ENCODE measurements around the gene MTA3.

Gene MTA3

DNA sequence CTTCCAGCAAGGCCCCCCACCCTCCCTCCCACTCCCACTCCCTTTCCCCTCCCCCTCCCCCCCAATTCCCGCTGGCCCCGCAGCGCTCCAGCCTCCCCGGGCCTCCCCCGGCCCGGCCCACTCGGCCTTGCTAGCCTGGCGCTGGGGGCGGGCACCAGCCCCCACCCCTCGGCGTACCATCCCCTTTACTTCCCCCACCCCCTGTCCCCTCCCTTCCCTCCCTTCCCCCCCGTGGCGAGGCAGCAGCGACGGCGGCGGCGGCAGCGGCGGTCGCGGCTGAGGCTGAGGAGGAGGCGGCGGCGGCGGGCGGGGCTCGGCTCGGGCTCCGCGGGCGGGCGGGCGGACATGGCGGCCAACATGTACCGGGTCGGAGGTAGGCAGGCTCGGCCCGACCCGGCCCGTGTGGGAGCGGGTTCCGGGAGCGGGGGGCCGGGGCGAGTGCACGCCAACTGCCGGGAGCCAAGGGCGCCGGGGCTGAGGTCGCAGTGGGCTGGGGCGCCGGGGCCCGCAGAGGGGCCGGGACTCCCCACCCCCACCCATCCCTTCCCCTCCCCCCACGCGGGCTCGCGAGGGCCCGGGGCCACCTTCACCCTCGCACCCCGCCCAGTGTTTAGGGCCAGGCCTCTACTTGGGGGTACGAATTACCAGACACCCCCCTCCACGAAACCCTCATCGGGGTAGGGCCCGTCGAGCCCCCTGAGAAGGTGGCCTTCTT lies at the start of gene MTA3:
Gene MTA3 (plus strand): TSS at position 232 of the 715 bp plus-strand sequence. CDS start 114 bp downstream, at position 346.
- peaks cover 0 to 25% (median 13%) of the 10 kb centered on the region in 4 donors for H3K4me1 ChIP-seq
- H3K4me3 ChIP-seq, result peak within 1 kb of the TSS; percentile 74 to 76
- DNase-seq, result peak; percentile 47 to 82
- no peaks in the 10 kb centered on the region for H3K9me3 ChIP-seq
- intact Hi-C loops (cut with DNase I; ENCODE audit: low total_unique reads), result no loop called here
- H3K36me3 ChIP-seq, result peaks cover 0 to 9% (median 0%) of the 10 kb centered on the region in 3 donors
- no peaks in the 10 kb centered on the region for H3K27me3 ChIP-seq
- H3K27ac ChIP-seq, result peak within 1 kb of the TSS; percentile 82 to 90
- TF ChIP-seq, protein P1, sequence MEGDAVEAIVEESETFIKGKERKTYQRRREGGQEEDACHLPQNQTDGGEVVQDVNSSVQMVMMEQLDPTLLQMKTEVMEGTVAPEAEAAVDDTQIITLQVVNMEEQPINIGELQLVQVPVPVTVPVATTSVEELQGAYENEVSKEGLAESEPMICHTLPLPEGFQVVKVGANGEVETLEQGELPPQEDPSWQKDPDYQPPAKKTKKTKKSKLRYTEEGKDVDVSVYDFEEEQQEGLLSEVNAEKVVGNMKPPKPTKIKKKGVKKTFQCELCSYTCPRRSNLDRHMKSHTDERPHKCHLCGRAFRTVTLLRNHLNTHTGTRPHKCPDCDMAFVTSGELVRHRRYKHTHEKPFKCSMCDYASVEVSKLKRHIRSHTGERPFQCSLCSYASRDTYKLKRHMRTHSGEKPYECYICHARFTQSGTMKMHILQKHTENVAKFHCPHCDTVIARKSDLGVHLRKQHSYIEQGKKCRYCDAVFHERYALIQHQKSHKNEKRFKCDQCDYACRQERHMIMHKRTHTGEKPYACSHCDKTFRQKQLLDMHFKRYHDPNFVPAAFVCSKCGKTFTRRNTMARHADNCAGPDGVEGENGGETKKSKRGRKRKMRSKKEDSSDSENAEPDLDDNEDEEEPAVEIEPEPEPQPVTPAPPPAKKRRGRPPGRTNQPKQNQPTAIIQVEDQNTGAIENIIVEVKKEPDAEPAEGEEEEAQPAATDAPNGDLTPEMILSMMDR (IDR thresholded peaks at IDR 0.05), result no peak

DNA sequence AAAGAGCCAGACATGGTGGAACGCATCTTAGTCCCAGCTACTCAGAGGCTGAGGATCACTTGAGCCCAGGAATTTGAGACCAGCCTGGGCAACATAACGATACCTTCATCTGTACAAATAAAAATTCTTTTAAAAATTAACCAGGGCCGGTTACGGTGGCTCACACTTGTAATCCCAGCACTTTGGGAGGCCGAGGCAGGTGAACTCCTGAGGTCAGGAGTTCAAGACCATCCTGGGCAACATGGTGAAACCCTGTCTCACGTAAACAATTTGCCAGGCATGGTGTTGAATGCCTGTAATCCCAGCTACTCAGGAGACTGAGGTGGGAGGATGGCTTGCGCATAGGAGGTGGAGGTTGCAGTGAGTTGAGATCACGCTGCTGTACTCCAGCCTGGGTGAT lies 48.8 kb upstream of the MTA3 start:
- Histone ChIP-seq H3K4me1 (no peaks in the 10 kb centered on the region), H3K9me3 (no peaks in the 10 kb centered on the region), H3K36me3 (no peaks in the 10 kb centered on the region), H3K4me3 (no peak overlapping the region), H3K27ac (no peak overlapping the region), H3K27me3 (no peaks in the 10 kb centered on the region)
- no peak for DNase-seq
- intact Hi-C loops (cut with DNase I; ENCODE audit: low total_unique reads), result no loop called here
- TF ChIP-seq, protein P1 (IDR thresholded peaks at IDR 0.05), result no peak

DNA sequence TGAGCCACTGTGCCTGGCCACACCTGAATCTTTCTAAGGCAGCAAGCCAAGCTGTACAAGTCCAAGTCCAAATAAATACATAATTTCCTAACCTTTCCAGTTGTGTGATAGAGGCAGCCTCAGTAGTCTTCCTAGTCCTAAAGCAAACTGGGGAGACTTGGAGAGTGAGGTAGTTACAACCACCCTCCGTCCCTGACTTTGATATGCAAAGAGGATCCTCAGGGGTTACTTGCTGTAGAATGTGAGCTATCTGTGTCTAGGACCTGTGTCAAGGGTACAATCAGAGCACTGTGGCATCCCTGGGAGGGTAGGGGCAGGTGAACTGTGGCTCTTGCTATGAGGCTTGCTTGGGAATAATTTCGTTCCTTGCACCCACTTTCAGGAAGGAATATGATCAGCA lies 46.4 kb upstream of the MTA3 start:
- Histone ChIP-seq H3K27ac (no peak overlapping the region), H3K27me3 (no peaks in the 10 kb centered on the region), H3K9me3 (no peaks in the 10 kb centered on the region), H3K36me3 (no peaks in the 10 kb centered on the region), H3K4me1 (no peaks in the 10 kb centered on the region), H3K4me3 (no peak overlapping the region)
- intact Hi-C loops (cut with DNase I; ENCODE audit: low total_unique reads), result no loop called here
- no peak for DNase-seq
- TF ChIP-seq, protein P1 (IDR thresholded peaks at IDR 0.05), result no peak

DNA sequence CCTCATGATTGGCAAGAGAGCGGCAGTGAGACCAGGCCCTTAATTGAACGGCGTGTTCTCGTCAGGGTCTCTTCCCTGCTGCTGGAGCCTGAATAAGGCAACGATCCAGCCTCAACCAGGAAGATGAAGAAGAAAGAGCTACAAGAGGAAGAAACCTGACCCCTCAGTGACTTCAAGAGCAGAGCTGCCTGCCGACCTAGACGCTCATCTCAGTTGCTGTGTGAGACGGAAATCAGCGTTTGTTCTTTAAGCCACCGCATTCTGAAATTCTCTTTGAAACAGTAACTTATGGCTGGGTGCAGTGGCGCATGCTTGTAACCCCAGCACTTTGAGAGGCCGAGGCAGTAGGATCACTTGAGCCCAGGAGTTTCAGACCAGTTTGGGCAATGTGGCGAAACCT lies 45.1 kb upstream of the MTA3 start:
- Histone ChIP-seq H3K4me3 (no peak overlapping the region), H3K9me3 (no peaks in the 10 kb centered on the region), H3K36me3 (no peaks in the 10 kb centered on the region), H3K4me1 (no peaks in the 10 kb centered on the region), H3K27ac (no peak overlapping the region), H3K27me3 (no peaks in the 10 kb centered on the region)
- DNase-seq, result no peak
- TF ChIP-seq, protein P1 (IDR thresholded peaks at IDR 0.05), result no peak
- intact Hi-C loops (cut with DNase I; ENCODE audit: low total_unique reads), result no loop called here

DNA sequence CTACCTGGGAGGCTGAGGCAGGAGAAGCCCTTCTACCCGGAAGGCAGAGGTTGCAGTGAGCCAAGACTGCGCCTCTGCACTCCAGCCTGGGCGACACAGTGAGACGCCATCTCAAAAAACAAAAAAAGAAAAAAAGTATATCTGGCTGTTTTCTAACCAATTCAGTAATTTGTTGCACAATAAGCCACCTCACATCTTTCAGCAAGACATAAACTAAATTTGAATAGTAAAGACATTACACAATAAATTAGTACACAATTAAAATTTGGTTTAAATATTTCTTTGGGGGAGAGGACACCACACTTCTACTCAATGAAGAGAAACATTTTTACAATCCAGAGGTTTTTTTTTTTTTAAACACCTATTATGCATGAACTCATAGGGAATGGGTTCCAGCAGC lies 36.0 kb upstream of the MTA3 start:
- no peaks in the 10 kb centered on the region for H3K4me1 ChIP-seq
- no peak overlapping the region for H3K27ac ChIP-seq
- H3K27me3 ChIP-seq, result no peaks in the 10 kb centered on the region
- no peak overlapping the region for H3K4me3 ChIP-seq
- DNase-seq, result no peak
- intact Hi-C loops (cut with DNase I; ENCODE audit: low total_unique reads), result no loop called here
- TF ChIP-seq, protein P1 (IDR thresholded peaks at IDR 0.05), result no peak
- H3K9me3 ChIP-seq, result no peaks in the 10 kb centered on the region
- no peaks in the 10 kb centered on the region for H3K36me3 ChIP-seq
